Left ventricle myocardium superior (tissue), 1 donor: Measurements from ENCODE around the gene ATP13A3. TPM values are rescaled to one million over a fixed set of nuclear protein-coding genes. Genes with fewer than 3 reads are reported as not detected.

Source experiments
- ATAC-seq: fragments of 200-7000 bp; cut with Tn5 transposase; one replicate; pipeline ENCODE4 v1.9.1; 2020; ENCODE audit warnings: mild to moderate bottlenecking, moderate library complexity
- DNase-seq: peaks from one replicate; pipeline ENCODE4 v3.0.0-alpha.2; 2020
- intact Hi-C: fragments of 100-400 bp; cut with micrococcal nuclease; formaldehyde crosslinking; loops from one replicate; pipeline ENCODE4 v1.11.0; 2022
- total RNA-seq: library from RNA; stranded (reverse); fragmentation: NEBNext Ultra II Directional; extraction: Animal tissue kit (Norgen Biotek cat#: 25700); gene quantifications from one replicate; pipeline ENCODE4 v1.2.1, GENCODE V29; 2021
- donor health status: DM: no; HTN: yes; CAD: no; lungs with severe emphysema.

Gene ATP13A3
- total RNA-seq, 1 donor from 2014 or later, result 41.4 TPM

GRCh38 chr3:194364652-194365434 is 122.0 kb downstream of the ATP13A3 start:
- ATAC-seq (peak; percentile 48), DNase-seq (peak; percentile 51)
- intact Hi-C loops, result no loop called here

GRCh38 chr3:194364314-194364651 is 122.5 kb downstream of the ATP13A3 start:
- ATAC-seq, result peak; percentile 14
- intact Hi-C loops, result no loop called here
- no peak for DNase-seq

- DNase-seq (no peak), ATAC-seq (no peak)
- intact Hi-C loops, result no loop called here
Measured at GRCh38 chr3:194360568-194360967, 126.2 kb downstream of the ATP13A3 start.

- DNase-seq (no peak), ATAC-seq (no peak)
- intact Hi-C loops, result no loop called here
Measured at GRCh38 chr3:194357681-194358080, 129.1 kb downstream of the ATP13A3 start.

DNA sequence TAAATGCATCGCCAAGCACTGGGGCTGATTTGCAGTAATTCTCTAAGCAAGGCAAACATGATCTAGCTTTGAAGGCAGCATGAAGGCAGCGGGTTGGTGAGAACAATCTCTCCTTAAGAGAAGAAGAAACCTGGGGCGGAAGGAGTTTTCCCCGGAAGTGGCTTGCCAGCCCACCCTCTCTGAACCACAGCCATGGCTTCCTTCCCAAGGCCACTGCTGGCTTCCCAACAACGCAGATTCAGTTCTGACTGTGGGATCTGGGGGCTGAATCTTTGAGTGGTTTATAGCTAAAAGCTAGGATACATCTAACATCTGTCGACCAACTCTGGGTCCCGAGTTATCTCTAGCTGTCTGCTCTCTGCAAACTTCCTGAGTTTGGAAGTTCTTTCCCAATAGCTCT is 131.4 kb downstream of the ATP13A3 start:
- DNase-seq (no peak), ATAC-seq (no peak)
- intact Hi-C loops, result no loop called here

GRCh38 chr3:194354315-194354714 is 132.5 kb downstream of the ATP13A3 start:
- intact Hi-C loops, result no loop called here
- no peak for ATAC-seq
- DNase-seq, result no peak

Other genes starting within 250 kb of the ATP13A3 start
- 0.40 TPM for gene CPN2, start 135.7 kb downstream of the ATP13A3 start, total RNA-seq
- gene LRRC15, start 117.3 kb downstream of the ATP13A3 start, total RNA-seq, result 0.42 TPM
- not detected for gene GP5, start 87.7 kb downstream of the ATP13A3 start, total RNA-seq
- 5.3 TPM for gene TMEM44, start 146.4 kb upstream of the ATP13A3 start, total RNA-seq
- 21.4 TPM for gene LSG1, start 185.2 kb upstream of the ATP13A3 start, total RNA-seq
- gene FAM43A, start 198.9 kb upstream of the ATP13A3 start, total RNA-seq, result 13.9 TPM